ENCODE results near the gene MED12. TPM values are rescaled to one million over a fixed set of nuclear protein-coding genes. Genes with fewer than 3 reads are reported as not detected.

The MED12 gene
- total RNA-seq, 1 donor from 2014 or later: 39.3 TPM

DNA sequence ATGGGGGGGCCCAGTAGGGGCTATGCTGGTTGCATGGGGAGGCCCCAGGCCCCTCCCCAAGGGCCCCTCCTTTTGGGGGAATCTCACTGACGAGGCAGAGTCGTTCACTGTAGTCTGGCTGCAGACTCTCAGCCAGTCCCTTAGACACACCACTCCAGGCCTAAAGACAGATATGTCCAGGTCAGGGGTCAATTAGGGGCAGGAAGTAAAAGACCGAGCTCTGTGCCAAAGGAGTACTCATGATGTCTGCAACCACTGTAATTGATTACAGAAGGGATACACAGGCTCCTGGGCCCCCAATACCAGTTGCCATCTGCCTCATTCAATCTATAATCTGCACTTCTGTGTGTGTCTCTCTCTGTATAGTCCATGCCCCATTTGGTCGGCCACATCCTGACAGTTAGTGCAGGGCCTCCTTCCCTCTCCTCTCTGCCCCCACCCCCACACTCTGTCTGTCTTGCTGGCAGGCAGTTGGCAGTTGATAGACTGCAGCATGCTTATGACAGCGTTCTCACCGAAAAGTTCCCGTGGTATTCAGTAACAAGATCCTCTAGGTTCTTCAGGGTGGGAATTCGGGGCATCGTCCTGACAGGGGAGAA is 10.5 kb upstream of the MED12 start:
- no peak for DNase-seq

DNA sequence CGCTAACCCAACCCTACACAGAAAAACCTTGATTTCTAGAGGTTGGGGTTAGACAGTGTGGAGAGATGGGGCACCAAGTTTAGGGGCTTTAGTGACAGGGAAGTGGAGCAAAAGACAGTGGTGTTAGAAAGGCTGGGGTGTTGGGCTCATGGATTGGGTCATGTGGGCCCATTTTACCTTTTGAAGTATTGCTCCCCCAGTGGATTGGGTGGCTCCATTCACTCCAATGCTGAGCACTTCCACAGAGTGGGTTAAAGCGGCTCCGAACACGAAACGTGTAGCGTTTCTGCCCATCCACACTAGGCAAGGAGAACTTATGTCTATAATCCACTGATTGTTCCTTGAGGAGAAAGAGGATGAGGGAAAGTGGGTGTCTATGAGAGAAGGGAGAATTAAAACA is 9.3 kb upstream of the MED12 start:
- DNase-seq: no peak

DNA sequence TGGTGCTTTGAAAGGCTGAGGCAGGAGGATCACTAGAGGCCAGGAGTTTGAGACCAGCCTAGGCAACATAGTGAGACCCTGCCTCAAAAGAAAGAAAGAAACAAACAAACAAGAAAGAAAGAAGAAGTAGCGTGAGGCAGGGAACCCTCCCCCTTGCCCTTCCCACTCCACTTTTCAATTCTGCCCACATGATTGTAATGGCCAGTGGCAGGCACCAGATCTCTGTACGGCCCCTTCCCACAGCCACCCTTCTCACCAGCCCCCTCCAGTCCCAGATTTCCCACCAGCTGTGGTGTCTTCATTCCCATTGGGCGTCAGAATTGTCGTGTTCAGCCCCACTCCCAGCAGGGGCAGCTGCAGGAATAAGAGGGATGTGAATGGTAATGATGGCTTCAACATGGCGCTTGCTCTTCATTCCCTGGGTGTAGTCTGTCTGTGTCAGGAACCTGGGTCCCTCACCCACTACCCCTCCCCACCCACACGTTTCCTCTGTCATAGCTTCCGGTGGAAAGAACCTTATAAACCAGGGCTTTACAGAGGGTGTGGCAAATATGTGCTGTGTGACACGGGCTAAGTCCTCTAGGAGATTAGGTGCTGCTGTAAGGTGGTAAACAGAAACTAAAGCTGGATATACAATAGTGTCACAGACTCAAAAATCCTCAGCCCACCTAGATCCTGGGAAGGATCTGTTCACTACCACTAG is 7.1 kb upstream of the MED12 start, which contains the start of gene IL2RG:
IL2RG (minus strand) TSS at position 437 of the 703 bp plus-strand sequence; CDS start at position 399, 38 bp downstream.
- no peak for DNase-seq

DNA sequence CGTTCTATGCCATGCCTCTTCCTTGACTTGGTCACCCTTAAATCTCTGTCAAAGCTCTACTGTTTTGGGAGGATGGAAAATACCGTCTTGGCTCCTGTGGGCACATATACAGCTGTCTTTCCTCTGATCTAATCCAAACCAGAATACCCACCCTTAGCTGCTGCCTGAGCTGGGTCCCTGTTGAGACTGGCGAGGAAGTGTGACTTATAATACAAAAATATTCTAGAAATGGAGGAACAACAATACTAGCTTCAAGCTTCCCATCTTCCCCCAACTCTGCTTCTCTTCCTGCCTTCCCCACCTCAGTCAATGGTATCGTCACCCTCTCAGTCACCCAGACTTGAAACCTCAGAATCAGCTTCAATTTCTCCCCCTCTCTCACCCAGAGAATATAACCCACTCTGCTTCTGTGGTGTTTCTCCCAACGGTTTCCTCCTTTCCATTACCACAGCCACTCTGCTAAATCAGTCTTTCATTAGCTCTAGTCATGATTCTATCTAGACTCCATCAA is 6.4 kb upstream of the MED12 start:
- no peak for DNase-seq

DNA sequence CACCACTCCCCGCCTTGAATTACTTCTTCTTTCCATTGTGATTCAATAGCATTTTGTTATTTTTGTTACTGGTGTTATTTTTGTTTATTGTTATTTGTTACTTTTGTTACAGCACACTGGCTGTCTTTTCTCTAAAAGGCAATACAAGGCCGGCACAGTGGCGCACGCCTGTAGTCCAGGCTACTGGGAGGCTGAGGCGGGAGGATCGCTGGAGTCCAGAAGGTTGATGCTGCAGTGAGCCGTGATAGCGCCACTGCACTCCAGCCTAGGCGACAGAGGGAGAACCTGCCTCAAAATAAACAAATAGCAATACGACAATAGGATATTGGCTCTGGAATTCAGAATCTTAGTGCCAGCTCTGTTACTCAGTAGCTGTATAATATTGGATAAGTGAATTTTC is 1.0 kb upstream of the MED12 start:
- DNase-seq: no peak

DNA sequence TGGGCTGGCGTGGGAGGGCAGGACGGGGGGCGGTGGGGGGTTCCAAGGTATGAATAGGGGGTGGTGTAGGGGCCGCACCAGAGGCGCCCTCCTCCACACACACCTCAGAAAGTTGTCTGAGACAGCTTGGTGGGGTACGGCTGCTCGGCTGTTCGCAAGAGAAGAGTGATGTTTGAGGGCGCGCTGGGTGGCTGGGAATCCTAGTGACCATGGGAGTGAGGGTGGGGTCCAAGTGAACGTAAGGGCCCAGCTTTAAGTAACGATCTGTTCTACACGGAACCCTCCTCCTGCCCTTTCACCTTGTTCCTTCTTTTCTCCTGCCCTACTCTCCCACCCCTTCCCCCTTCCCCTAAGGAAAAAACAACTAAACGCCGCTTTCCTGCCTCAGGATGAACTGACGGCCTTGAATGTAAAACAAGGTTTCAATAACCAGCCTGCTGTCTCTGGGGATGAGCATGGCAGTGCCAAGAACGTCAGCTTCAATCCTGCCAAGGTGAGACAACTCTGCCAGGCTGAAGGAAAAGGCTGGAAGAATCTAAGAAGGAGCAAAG is 664 bp downstream of the MED12 start:
- peak; percentile 38 for DNase-seq

DNA sequence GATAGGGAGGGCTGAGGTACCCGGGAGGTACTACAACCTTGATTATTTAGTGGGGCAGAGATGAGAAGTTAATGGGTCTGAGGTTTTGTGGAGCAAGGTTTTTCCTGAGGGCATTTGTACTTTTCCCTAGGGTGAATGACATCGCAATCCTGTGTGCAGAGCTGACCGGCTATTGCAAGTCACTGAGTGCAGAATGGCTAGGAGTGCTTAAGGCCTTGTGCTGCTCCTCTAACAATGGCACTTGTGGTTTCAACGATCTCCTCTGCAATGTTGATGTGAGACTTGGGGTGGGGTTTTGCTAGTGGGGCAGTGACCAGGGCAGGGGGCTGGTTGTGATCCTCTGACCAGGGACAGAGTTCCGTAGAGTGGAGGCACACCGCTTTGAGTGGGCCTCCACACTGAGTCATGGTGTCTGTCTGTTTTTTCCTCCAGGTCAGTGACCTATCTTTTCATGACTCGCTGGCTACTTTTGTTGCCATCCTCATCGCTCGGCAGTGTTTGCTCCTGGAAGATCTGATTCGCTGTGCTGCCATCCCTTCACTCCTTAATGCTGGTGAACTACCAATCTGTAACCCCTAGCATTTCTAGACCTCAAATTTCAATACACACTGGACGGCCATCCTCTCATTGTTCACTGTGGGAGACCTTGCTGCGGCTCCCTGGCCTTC is 9.9 kb downstream of the MED12 start:
- DNase-seq: no peak

DNA sequence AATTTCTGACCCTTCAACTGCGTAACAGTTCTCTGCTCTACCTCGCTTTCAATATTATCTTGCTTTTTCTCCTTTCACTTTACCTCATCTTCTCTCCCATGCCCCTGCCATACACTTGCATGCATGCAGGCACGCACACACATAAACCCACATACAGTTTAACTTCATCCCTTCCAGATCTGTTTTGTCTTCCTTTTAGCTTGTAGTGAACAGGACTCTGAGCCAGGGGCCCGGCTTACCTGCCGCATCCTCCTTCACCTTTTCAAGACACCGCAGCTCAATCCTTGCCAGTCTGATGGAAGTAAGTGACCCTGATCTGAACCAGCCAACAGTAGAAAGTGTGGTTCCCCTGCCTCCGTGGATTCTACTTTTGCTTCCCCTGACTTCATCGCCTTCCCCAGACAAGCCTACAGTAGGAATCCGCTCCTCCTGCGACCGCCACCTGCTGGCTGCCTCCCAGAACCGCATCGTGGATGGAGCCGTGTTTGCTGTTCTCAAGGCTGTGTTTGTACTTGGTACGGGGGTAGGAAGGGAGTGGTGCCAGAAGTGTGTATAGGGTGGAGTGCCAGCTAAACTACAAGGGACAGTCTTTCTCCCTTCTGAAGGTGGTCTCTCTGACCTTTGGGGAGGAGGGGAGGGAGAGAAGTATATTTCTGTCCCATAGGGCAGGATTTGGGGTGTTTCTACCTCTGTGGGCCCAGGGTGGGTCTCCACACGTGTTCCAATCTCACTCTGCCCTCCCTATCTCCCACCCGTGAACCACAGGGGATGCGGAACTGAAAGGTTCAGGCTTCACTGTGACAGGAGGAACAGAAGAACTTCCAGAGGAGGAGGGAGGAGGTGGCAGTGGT is 10.7 kb downstream of the MED12 start:
- peak; percentile 76 for DNase-seq

DNA sequence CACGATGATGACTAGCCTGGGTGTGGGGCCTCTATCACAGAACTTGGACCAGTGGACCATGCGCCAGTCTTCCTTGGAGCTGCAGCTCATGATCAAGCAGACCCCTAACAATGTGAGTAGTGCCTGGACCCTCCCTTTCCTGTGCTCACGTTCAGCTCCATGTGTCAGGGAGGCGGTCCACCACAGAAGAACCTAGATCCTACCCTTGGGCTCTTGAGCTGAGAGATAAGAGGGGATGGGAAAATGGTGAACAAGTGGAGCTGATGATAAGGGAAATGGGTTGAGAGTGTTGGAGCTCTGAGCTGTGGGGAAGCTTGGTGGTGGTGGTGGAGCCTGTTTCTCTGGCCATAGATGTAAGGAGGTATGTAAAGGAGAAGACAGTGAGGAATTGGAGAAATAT is 13.1 kb downstream of the MED12 start:
- DNase-seq: no peak

DNA sequence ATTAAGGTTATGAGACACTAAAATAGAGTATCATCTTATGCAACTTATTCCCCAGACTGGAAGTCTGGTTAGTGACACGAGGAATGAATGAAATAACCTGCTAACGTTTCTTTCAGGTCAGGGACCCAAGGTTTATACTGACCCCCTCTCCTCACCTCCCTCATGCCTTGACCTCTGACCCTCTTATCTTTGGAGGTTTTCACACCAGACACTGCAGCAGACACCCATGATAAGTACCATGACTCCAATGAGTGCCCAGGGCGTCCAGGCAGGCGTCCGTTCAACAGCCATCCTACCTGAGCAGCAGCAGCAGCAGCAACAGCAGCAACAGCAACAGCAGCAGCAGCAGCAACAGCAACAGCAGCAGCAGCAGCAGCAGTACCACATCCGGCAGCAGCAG is 22.0 kb downstream of the MED12 start:
- DNase-seq: no peak

DNA sequence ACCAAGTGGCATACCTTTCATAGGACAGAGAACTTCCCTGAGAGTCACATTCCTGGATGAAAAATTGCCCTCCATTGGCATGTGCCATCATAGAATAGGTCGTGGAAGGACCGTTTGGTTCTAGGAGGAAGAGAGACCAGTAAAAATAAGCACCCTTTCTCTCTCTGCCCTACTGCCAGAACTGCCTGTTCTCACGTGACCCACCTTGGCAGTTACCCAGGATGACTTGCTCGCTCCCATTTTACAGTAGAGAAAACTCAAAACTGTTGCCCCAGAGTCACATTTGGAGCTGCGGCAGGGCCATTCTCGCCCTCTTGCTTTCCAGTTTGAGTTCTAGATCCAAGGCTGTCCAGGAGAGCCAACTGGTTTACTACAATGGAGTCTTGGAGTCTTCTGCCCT is 25.1 kb downstream of the MED12 start:
- no peak for DNase-seq

DNA sequence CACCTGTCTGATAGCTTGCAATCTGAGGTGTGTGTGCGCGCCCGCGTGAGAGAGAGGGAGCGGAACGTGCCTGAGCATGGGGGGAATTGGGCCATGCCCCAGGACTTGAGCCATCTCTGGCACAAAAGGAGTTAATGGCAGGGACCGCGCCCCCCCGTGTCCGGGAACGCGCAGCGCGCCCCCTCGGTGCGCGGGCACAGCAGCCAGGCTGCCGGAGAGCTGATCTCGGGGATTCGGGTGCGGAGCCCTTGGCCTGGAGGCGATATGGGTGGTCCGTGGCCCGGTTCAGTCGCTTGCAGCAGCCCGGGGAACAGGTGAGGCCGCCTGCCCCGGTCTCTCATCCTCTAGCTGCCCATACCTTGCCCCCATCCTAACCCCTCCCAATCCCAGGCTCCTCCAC is 26.3 kb downstream of the MED12 start, which contains the start of gene NLGN3:
NLGN3 (plus strand) TSS at position 191 of the 400 bp plus-strand sequence. CDS start 2,909 bp downstream, outside the sequence.
- DNase-seq: no peak

DNA sequence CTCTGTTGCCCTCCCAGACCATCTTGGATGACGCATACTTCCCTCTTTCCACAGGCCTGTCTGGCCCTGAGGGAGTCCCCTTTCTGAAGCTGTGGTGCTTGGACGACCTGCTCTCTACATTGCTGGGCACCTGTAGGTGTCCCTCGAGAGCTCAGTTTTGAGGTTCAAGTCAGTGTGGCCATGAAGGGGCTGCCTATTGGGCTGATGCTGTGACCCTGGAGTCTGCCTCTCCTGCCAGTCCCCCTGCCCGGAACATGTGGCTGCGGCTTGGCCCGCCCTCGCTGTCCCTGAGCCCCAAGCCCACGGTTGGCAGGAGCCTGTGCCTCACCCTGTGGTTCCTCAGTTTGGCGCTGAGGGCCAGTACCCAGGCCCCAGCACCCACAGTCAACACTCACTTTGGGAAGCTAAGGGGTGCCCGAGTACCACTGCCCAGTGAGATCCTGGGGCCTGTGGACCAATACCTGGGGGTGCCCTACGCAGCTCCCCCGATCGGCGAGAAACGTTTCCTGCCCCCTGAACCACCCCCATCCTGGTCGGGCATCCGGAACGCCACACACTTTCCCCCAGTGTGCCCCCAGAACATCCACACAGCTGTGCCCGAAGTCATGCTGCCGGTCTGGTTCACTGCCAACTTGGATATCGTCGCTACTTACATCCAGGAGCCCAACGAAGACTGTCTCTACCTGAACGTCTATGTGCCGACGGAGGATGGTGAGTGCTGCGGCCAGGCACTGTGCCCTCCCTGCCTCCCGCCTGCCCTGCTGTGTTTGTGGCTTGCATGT is 29.3 kb downstream of the MED12 start:
- DNase-seq: no peak

DNA sequence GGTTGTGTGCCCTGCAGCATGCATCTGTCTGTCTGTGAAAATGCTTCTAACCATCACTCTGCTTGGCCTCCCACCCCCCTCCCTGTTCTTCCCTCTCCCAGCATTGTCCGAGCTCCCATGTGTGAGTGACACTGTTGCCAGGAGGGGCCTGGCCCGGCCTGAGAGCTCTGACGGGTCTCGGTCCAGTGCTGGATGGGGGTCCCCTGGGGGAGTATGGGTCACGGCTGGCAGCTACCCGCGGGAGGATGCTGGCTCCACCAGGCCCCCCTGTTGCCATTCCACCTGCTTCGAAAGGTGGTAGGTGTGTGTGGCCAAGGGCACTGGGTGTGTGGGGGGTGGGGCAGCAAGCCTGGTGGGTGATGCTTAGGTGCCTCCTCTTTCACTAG is 29.9 kb downstream of the MED12 start:
- DNase-seq: no peak

DNA sequence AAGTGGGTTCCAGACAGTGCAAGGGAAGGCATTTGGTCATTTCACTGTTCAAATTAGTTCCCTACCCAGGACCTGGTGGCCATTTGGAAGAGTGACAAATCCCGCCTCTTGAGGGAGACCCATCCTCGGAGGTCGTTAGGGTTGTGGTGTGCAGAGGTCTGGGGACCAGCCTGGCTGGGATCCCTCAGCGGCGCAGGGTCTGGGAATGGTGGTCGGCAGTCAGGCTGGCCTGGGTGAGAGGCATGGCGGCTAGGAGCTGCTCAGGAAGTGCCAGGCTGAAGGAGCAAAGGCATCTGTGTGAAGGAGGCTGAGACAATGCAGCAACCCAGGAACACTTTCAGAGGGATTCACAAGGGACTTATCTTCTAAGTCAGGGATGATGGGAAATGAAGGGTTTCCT is 33.0 kb downstream of the MED12 start:
- no peak for DNase-seq

DNA sequence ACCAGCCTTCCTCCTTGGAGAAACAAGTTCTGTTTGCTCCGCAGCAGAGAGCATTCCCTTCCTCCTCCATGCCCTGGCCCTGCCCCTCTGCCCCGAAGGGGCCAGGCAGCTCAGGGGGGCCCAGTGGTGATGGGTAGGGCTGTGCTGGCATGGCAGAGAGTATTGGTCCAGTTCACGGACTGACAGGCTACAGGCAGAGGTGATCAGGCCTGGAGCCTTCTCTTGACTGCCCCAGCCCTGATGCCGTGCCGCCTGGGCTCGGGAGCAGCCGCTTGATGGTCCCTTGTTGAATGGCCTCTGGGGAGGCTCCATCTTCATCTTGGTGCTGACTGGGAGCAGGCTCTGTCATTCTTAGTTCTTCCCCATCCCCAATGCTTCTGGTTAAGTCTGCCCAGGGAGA is 35.8 kb downstream of the MED12 start:
- DNase-seq: no peak

DNA sequence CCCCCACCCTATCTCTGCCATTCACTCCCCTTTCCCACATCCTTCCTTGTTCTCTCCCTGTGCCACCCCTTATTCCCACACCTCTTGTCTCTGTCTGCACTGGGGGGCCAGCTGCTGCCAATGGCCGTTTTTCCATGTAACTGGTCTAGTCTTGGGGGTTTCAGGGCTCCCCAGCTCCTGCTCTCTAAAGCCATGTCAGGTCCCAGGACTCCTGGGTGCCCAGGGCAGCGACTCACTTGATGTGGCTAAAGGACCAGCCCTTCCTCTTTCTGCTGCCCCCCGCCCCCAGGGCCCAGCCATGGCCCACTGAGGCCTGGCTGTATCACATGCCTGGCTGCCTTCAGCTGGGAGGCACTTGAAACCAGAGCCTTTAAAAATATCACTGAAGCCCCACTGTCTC is 36.2 kb downstream of the MED12 start:
- DNase-seq: no peak

DNA sequence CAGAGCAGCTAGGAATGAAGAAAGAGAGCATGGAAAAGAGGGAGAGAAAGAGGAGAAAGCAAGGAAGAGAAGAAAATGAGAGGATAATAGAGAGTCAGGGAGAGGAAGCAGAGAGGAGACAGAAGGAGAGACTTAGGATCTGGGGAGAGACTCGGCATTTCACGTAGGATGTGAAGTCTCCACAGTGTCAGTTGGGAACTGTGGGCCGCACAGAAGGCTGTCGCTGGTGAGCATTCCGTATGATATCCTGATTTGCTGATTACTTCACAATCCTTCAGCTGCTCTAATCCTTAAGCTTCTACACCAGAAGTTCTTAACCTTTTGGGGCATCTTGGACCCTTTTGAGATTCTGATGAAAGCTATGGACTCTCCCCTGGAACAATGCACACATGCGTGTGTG is 40.2 kb downstream of the MED12 start:
- DNase-seq: no peak

DNA sequence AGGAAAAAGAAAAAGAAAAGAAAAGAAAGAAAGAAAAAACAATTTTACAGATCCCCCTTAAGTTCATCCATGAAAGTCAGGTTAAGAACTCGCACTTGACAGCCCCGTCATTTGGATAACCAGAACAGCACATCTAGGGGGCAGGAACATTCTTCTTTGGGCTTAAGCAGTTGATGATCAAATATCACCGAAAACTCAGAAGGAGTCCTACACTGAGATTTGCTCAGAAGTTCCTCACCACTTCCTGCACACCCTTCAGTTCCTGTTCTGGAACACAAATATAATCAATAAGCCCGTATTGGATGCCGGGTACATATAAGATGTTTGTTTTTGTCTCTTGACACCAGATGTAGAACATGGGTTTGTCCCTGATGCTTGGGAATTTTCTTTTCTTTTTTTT is 40.9 kb downstream of the MED12 start:
- DNase-seq: no peak

DNA sequence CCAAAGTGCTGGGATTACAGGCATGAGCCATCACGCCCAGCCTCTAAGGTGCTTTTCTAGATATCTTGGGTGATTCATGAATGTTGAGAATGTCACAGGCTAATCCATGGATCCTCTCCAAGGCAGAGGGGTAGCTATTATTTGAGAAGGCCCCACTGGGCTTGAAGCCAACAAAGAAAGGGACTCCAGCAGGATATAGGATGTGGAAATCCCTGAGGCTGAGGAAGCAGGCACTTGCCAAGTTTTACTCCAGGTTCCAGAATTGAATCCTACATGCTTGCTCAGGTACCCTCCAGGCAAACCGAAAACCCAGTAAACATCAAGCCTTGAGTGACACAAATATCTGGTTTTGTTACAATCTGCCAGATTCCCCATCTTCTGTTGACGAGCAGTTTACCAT is 42.1 kb downstream of the MED12 start:
- DNase-seq: no peak

DNA sequence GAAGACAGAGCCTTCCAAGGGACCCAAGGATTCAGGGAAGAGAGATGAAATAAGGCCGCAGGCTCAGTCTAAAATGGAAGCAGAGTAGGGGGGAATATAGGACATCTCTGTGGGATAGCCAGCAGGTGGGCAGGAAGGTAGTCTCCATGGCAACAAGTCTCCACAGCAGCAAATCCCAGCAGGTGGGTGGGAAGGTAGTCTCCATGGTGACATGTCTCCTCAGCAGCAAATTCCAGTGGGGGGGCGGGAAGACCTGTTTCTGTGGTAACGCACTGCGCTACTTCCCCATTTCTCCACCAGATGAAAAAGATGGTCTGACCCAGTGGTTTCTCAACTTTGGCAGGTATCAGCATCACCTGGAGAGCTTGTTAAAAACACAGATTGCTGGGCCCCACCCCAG is 44.6 kb downstream of the MED12 start:
- no peak for DNase-seq

DNA sequence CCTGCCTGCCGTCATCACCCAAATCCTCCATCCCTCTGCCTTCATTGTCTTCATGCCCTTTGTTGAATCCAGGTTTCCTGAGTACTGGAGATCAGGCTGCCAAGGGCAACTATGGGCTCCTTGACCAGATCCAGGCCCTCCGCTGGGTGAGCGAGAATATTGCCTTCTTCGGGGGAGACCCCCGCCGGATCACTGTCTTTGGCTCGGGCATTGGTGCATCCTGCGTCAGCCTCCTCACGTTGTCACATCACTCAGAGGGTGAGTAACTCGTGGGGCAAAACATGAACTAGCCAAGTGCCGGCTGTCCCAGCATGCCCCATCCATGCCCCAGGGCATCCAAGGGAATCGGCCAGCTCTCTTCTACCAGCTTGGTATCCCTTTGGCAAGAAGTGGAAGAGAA is 45.7 kb downstream of the MED12 start:
- no peak for DNase-seq

Data from dermis blood vessel endothelial cell (primary cell).